CD14-positive monocyte (primary cell): Measurements from ENCODE around the gene TRMT112. TPM values are rescaled to one million over a fixed set of nuclear protein-coding genes. Genes with fewer than 3 reads are reported as not detected.

Source experiments
- DNase-seq, 3 donors: peaks; one replicate each; pipeline ENCODE4 v3.0.0-alpha.2; 2011 to 2022
- H2AFZ ChIP-seq: 2 replicates; pipeline ENCODE4 v1.6.0; 2012; ENCODE audit warnings: mild to moderate bottlenecking, low read depth, low read length, inconsistent platforms; ENCODE audit not compliant: insufficient read depth, poor library complexity, severe bottlenecking
- H3K27ac ChIP-seq, 2 donors: 1 replicate in 1 of 2; 2 replicates in 1 of 2; pipeline ENCODE4 v1.5.1; 2012 to 2013; ENCODE audit warnings: low read length in 2 of 2, control low read depth in 1 of 2, inconsistent platforms in 1 of 2, low read depth in 1 of 2, mild to moderate bottlenecking in 1 of 2
- H3K27me3 ChIP-seq, 2 donors: one replicate each; pipeline versions ENCODE4 v1.6.0 to v1.6.1; 2011 to 2013; ENCODE audit warnings: low read length in 2 of 2; ENCODE audit not compliant: control insufficient read depth in 2 of 2, insufficient read depth in 2 of 2
- H3K36me3 ChIP-seq, 2 donors: replicated peaks in 1 of 2; 1 replicate in 1 of 2; 2 replicates in 1 of 2; pipeline versions ENCODE4 v1.5.1 to v1.6.1; 2012 to 2013; ENCODE audit warnings: low read length in 2 of 2, control low read depth in 1 of 2, inconsistent platforms in 1 of 2, mild to moderate bottlenecking in 1 of 2; ENCODE audit not compliant: insufficient read depth in 2 of 2, control insufficient read depth in 1 of 2
- H3K4me1 ChIP-seq, 2 donors: 1 replicate in 1 of 2; 2 replicates in 1 of 2; pipeline versions ENCODE4 v1.5.1 to v1.6.1; 2012 to 2013; ENCODE audit warnings: low read length in 2 of 2, control low read depth in 1 of 2, inconsistent platforms in 1 of 2, mild to moderate bottlenecking in 1 of 2, moderate library complexity in 1 of 2; ENCODE audit not compliant: insufficient read depth in 2 of 2, control insufficient read depth in 1 of 2
- H3K4me2 ChIP-seq: replicated peaks from 2 replicates; pipeline ENCODE3; 2012; ENCODE audit warnings: low read length, moderate library complexity, mild to moderate bottlenecking; ENCODE audit not compliant: poor library complexity, severe bottlenecking; ENCODE audit errors: extremely low read depth
- H3K4me3 ChIP-seq, 3 experiments: fragments of 200-600 bp in 1 of 3; sonication (generic) in 1 of 3; replicated peaks in 1 of 3; 1 replicate in 2 of 3; 2 replicates in 1 of 3; pipeline ENCODE4 v1.5.1; 2011 to 2013; ENCODE audit warnings: low read length in 3 of 3, mild to moderate bottlenecking in 3 of 3, control low read depth in 2 of 3, low read depth in 2 of 3, inconsistent platforms in 1 of 3, moderate library complexity in 1 of 3
- H3K79me2 ChIP-seq: 2 replicates; pipeline ENCODE4 v1.6.0; 2012; ENCODE audit warnings: mild to moderate bottlenecking, control low read depth, inconsistent platforms, low read length, moderate library complexity; ENCODE audit not compliant: insufficient read depth
- H3K9ac ChIP-seq: 2 replicates; pipeline ENCODE4 v1.6.0; 2017; ENCODE audit warnings: low read length, mild to moderate bottlenecking; ENCODE audit not compliant: insufficient read depth, poor library complexity, severe bottlenecking
- H3K9me3 ChIP-seq, 2 donors: replicated peaks in 1 of 2; 1 replicate in 1 of 2; 2 replicates in 1 of 2; pipeline versions ENCODE4 v1.5.1 to v1.6.1; 2012 to 2013; ENCODE audit warnings: low read length in 2 of 2, control low read depth in 1 of 2; ENCODE audit not compliant: control insufficient read depth in 1 of 2, insufficient read depth in 1 of 2
- H4K20me1 ChIP-seq: 2 replicates; pipeline ENCODE4 v1.6.0; 2012; ENCODE audit warnings: mild to moderate bottlenecking, low read length, control low read depth, moderate library complexity; ENCODE audit not compliant: insufficient read depth
- H3K27ac Mint-ChIP-seq, 7 donors: one replicate each; pipeline ENCODE4 v1.8.0; 2020; ENCODE audit warnings: mild to moderate bottlenecking in 7 of 7, mixed read lengths in 7 of 7, moderate library complexity in 6 of 7, inconsistent platforms in 2 of 7
- H3K27me3 Mint-ChIP-seq, 3 donors: one replicate each; pipeline ENCODE4 v1.8.0; 2021 to 2022; ENCODE audit warnings: low read depth in 3 of 3, mild to moderate bottlenecking in 3 of 3, mixed read lengths in 3 of 3, moderate library complexity in 3 of 3, inconsistent platforms in 1 of 3
- H3K36me3 Mint-ChIP-seq, 2 donors: one replicate each; pipeline ENCODE4 v1.8.0; 2020; ENCODE audit warnings: mixed read lengths in 2 of 2, inconsistent platforms in 1 of 2, mild to moderate bottlenecking in 1 of 2
- H3K4me1 Mint-ChIP-seq: one replicate; pipeline ENCODE4 v1.8.0; 2020; ENCODE audit warnings: mild to moderate bottlenecking, mixed read lengths
- H3K4me3 Mint-ChIP-seq, 2 donors: one replicate each; pipeline ENCODE4 v1.8.0; 2020; ENCODE audit warnings: mild to moderate bottlenecking in 2 of 2, mixed read lengths in 2 of 2, moderate library complexity in 1 of 2
- H3K9me3 Mint-ChIP-seq, 7 donors: one replicate each; pipeline ENCODE4 v1.8.0; 2020 to 2022; ENCODE audit warnings: mixed read lengths in 7 of 7, mild to moderate bottlenecking in 6 of 7, moderate library complexity in 6 of 7, inconsistent platforms in 2 of 7
- WGBS: methylation state at CpG from one replicate; pipeline ENCODE4 v1.1.5; 2013; ENCODE audit warnings: missing lambda C conversion rate; ENCODE audit not compliant: insufficient coverage; 5-methylcytosine and 5-hydroxymethylcytosine counted together
- intact Hi-C, 2 donors: fragments of 100-400 bp; cut with micrococcal nuclease; formaldehyde crosslinking; loops; one replicate each; pipeline versions ENCODE4 v1.15.0 to v1.15.1; 2023
- polyA plus RNA-seq, 3 donors: library from polyadenylated mRNA; depleted of rRNA in 1 of 3; unstranded in 2 of 3; stranded (reverse) in 1 of 3; fragments of 300-500 nt in 2 of 3; fragments of >200 nt in 1 of 3; fragmentation: Illumina TruSeq in 2 of 3; gene quantifications; 1 replicate in 2 of 3; 2 replicates in 1 of 3; pipeline ENCODE4 v1.2.3, GENCODE V29; 2012 to 2021
- TF ChIP-seq, protein P1 (sequence below): fragments of 200-600 bp; IDR thresholded peaks from one replicate; pipeline ENCODE4 v1.8.0; 2022; ENCODE audit warnings: antibody characterized with exemption, mild to moderate bottlenecking

TRMT112 gene
- polyA plus RNA-seq, 3 donors = 162 to 298 (median 254) TPM

DNA sequence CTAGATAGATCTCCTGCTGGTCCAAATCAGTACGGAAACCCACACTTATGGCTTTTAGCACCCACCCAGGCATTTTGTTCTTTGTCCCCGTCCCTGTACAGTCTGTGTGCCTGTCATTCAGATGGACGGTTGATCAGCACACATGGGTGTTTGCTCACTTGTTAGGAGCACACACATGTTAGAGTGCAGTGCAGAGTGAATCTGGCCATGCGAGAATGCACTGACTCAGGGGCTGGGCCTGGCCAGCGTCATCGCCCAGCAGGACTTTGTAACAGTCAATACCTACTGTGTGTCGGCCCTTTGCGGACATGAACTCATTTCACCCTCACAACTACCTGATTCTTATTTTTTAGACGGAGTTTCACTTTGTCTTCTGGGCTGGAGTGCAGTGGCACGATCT is 45.0 kb upstream of the TRMT112 start:
- 100% methylated on average over 7 of the region's 10 CpGs for WGBS
- H3K9me3 ChIP-seq = no peaks in the 10 kb centered on the region
- peaks cover 57 to 71% of the 10 kb centered on the region in 2 donors for H3K36me3 Mint-ChIP-seq
- H3K4me3 ChIP-seq = no peak overlapping the region
- no peaks in the 10 kb centered on the region for H3K27me3 Mint-ChIP-seq
- no peaks in the 10 kb centered on the region for H3K27me3 ChIP-seq
- DNase-seq = no peak
- no peak overlapping the region for H3K4me3 Mint-ChIP-seq
- H3K9ac ChIP-seq = no peak overlapping the region
- H3K9me3 Mint-ChIP-seq = no peaks in the 10 kb centered on the region
- H3K79me2 ChIP-seq = peaks cover 70% of the 10 kb centered on the region
- peaks cover 39% of the 10 kb centered on the region for H3K4me1 Mint-ChIP-seq
- peaks cover 32 to 43% of the 10 kb centered on the region in 2 donors for H3K4me1 ChIP-seq
- H4K20me1 ChIP-seq = peaks cover 73% of the 10 kb centered on the region
- H2AFZ ChIP-seq = no peak overlapping the region
- H3K4me2 ChIP-seq = no peak overlapping the region
- H3K27ac ChIP-seq = peak overlapping the region in 1 of 2 donors; percentile 80
- intact Hi-C loops = no loop called here
- H3K36me3 ChIP-seq = peaks cover 60 to 67% of the 10 kb centered on the region in 2 donors
- H3K27ac Mint-ChIP-seq = peak overlapping the region in 2 of 7 donors; percentile 17 to 33
- TF ChIP-seq, protein P1, sequence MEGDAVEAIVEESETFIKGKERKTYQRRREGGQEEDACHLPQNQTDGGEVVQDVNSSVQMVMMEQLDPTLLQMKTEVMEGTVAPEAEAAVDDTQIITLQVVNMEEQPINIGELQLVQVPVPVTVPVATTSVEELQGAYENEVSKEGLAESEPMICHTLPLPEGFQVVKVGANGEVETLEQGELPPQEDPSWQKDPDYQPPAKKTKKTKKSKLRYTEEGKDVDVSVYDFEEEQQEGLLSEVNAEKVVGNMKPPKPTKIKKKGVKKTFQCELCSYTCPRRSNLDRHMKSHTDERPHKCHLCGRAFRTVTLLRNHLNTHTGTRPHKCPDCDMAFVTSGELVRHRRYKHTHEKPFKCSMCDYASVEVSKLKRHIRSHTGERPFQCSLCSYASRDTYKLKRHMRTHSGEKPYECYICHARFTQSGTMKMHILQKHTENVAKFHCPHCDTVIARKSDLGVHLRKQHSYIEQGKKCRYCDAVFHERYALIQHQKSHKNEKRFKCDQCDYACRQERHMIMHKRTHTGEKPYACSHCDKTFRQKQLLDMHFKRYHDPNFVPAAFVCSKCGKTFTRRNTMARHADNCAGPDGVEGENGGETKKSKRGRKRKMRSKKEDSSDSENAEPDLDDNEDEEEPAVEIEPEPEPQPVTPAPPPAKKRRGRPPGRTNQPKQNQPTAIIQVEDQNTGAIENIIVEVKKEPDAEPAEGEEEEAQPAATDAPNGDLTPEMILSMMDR = no peak

DNA sequence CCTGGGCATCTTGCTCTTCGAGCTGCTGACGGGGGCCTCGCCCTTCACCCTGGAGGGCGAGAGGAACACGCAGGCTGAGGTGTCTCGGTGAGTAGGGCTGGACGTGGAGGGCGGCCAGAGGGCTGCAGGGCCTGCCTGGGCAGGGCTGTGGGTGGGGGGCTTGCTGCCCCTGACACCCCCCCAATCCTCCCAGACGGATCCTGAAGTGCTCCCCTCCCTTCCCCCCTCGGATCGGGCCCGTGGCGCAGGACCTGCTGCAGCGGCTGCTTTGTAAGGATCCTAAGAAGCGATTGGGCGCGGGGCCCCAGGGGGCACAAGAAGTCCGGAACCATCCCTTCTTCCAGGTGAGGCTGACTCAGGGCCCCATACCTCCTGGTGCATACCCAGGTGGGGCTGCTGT is 44.3 kb upstream of the TRMT112 start:
- H3K4me2 ChIP-seq = peak overlapping the region; percentile 100
- no peak for DNase-seq
- no peaks in the 10 kb centered on the region for H3K27me3 ChIP-seq
- peak overlapping the region in 1 of 2 donors; percentile 80 for H3K27ac ChIP-seq
- H4K20me1 ChIP-seq = peaks cover 75% of the 10 kb centered on the region
- TF ChIP-seq, protein P1 = no peak
- H2AFZ ChIP-seq = no peak overlapping the region
- peaks cover 61 to 67% of the 10 kb centered on the region in 2 donors for H3K36me3 ChIP-seq
- H3K9me3 Mint-ChIP-seq = no peaks in the 10 kb centered on the region
- no peaks in the 10 kb centered on the region for H3K27me3 Mint-ChIP-seq
- no peak overlapping the region for H3K4me3 Mint-ChIP-seq
- intact Hi-C loops = no loop called here
- no peak overlapping the region for H3K9ac ChIP-seq
- peaks cover 70% of the 10 kb centered on the region for H3K79me2 ChIP-seq
- no peak overlapping the region for H3K4me3 ChIP-seq
- H3K4me1 ChIP-seq = peaks cover 33 to 47% of the 10 kb centered on the region in 2 donors
- peaks cover 41% of the 10 kb centered on the region for H3K4me1 Mint-ChIP-seq
- H3K36me3 Mint-ChIP-seq = peaks cover 55 to 71% of the 10 kb centered on the region in 2 donors
- H3K9me3 ChIP-seq = no peaks in the 10 kb centered on the region
- peak overlapping the region in 2 of 7 donors; percentile 17 to 74 for H3K27ac Mint-ChIP-seq
- 100% methylated on average over 4 of the region's 18 CpGs for WGBS
